GM10847 (cell line): ENCODE data around the gene DIPK1B.

ENCODE experiments used
- POLR2A ChIP-seq: IDR thresholded peaks from 2 replicates; pipeline ENCODE4 v1.6.1; 2011; ENCODE audit not compliant: insufficient read length; ENCODE audit errors: extremely low read depth

Gene DIPK1B

DNA sequence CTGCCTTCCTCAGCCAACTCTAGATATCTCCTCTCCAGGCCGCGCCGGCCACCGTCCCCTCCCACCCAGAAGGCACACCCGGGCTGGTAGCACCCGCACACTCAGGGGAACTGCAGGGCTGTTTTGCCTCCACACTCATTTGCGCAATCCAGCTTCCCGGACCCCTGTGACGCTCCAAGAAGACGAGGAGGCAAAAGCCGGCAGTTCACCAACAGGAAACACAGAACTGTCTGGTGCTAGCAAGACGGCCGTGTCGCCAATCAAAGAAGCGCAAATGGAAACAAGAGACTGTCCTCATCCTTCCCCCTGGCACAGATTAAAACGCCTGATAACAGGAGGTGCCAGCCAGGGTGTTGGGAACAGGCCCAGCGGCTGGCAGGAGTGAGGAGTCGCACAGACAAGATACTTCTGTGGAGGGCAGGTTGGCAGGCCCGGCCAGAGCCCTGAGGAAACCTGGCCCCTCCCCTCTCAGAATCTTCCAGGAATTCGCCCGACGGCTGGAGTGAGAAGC, 32.9 kb upstream of the DIPK1B start:
- no peak for TF ChIP-seq POLR2A

DNA sequence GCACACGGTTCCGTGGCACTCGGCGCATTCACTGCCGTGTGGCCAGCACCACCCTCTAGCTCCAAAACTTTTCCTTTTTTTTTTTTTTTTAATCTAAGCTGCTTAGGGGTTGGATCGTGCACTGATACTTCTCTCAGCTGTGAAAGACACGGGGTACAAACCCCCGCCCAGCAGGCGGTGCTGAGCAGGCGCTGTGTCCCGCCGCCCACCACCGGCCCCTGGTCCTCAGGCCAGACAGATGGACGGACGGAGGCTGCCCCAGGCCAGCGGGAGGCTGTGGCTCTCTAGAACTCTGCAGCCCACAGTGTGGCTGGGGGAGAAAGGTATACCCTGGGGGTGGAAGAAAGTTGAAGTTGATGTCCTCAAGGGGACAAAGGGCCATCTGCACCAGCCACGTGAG, 31.3 kb upstream of the DIPK1B start:
- TF ChIP-seq POLR2A: no peak

DNA sequence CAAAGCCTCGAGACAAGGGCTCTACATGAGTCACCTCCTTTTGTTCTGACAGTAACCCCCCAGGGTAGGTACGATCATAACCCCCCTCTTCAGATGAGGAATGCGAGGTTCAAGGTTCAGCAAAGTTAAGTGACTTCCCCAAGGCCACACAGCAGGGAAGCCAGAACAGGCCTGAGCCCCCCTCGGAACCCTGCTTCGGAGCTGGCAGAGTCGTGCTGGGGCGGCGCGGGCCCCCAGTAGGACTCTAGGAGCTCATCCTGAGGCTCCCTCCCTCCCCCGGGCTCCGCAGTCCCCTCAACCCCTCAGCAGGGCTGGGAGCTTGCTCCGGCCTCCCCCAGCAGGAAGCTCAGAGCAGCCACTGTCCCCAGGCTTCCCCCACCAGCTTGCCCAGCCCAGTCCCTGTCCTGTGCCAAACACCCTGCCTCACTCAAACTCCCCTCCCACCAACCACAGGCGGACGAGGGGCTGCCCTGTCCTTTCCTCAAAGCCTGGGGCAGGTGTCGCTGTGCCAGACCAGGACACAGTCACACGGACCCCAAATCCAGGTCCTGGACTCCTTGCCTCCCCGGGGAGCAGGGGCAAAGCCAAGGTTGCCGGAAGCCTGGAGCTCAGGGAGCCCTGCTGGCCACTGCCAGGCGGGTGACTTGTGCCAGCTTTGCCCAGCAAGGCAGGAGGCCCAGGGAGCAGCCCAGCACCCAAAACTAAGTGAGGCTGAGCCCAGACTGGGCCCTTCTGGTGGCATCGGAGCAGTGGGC, 30.2 kb upstream of the DIPK1B start:
- no peak for TF ChIP-seq POLR2A

DNA sequence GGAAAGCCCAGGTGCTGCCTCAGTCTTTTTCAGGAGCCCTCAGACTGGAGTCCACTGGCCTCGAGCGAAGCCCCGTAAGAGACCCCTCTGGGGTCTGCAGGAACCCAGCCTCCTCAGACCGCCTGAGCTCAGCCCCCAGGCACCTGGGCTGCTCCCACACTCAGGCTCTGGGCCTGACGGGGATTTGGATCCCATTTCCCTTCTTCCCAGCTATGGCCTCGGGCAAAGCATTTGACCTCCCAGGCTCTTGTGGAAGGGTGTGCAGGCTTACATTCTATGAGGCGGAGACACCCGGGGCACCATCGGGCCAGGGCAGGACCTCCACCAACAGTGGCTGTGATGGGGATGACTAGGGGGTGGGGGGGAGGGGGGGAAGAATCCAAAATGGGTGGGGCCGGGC, 29.7 kb upstream of the DIPK1B start:
- no peak for TF ChIP-seq POLR2A

DNA sequence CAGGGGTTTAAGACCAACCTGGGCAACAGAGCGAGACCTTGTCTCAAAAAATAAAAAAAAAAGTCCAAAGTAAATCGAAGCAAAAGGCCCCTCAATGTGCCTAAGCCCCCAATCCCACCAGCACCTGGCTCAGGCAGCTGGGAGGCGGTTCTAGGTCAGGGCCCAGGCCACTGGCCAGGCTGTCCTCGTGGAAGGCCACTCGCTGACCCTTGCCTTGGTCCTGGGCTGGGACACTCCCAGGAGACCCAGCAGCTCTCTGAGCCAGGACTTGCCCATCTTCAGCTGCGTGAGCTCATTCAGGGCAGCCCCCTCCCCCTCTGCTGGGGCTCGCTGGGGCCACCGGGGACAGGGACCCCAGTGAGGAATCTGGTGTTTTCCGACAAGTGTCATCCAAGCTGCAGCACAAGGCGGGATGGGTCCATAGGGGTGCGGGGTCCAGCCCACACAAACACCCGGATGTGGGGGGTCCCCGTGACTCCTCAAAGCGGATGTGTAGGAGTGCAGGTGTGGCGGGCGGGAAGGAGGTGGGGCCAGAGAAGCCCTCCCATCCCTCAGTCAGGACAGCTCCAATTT, 29.1 kb upstream of the DIPK1B start:
- no peak for TF ChIP-seq POLR2A

DNA sequence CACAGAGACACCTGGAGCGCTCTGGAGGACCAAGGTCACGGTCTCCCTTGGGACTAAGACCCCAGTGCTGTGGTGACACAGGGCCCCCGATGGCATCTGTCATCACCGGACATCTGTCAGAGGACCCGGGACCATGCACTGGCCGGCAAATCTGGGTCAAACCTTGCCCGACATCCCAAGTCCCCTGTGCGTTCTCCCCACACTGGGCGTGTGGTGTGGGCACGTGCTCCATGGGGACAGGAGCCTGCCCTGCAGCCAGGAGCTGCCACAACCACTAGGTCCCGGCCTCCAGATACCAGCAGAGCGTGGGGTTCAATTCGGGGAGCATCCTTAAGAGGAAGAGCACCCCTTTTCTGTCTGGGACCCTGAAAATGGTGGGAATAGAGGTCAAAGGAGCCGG, 28.6 kb upstream of the DIPK1B start:
- TF ChIP-seq POLR2A: no peak

DNA sequence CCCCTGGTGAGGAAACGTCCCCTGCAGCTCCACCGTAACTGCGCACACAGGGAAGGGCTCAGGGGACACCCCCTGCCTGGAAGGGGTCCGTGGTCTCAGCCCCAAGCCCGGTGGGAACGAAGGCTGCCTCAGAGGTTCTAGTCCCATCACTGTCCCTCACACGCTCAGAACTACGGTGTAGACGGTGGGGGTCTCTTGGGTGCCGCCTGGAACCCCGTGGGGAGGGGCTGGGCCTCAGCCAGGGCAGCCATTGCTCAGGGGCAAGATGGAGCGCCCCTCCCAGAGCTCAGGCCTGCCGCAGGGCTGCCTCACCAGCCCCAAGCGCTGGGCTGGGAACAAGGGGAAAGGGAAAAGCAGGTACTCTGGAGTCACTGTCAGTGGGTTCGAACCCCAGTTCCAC, 28.0 kb upstream of the DIPK1B start:
- TF ChIP-seq POLR2A: no peak

DNA sequence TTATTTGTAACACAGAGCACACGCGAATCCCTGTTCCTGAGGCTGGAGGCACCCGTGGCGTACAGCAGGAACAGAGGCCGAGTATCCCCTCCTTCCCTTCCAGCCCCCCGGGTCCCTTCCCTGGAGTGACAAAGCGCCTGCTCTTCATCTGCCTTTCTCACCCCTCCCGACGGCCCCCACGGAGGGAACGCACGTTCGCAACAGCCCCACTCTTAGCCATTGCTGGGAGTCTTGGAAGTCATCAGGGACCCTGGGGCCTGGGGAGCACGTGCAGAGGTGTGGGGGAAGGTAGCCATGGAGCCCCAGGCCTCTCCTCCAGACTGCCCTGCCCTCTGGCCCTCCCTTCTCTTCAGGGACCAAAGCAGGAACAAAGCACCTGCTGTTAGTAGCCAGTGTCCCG, 27.6 kb upstream of the DIPK1B start:
- no peak for TF ChIP-seq POLR2A

DNA sequence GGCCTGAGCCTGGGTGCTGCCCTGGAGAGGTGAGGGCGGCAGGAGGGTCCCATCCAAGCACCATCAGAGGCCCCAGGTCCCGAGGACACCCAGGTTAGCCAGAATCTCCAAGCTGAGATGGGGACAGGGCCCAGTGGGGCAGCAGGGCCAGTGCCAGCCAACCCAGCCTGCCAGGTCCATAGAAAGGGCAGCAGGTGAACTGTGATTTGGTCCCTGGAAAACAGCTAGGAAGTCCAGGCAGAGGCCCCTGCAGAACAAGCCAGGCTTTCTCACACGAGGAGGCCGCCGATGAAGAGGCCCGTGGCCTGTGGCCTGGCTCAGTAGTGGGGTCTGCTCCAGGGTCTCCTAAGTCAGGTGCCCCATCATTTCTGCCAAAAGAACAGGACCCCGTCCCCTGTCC, 27.2 kb upstream of the DIPK1B start:
- no peak for TF ChIP-seq POLR2A

DNA sequence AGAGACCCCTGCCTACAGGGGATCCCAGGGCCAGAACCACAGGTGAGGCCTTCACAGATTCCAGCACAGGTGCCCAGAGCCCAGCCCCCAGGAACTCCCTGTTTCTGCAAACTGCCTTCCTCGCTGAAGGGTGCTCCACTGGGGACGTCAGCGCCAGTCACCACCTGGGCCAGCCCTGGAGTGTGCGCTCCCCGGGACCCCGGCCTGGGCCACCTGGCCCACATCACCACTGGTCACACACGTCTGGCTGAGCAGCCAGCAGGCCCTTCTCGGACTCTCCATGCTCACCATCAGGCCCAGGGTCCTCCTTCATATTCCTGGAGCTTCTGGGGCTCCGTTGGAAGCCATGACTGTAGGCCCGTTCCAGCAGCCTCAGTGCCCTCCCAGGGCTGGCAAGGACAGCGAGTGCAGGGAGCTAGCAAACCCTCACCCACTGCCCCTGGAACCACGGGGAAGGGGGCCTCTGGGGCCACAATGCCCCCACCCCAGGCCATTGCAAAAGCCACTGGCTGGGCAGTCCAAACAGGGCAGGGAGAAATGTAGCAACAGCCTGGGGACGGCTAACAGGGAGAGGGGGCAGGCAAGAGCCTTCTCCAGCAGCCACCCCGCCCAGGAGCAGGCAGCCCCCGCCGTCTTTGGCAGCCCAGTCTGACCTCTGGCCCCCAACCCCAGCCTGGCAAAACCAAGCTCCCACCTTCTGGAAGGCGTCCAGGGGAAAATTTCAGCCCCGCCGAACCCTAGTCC, 26.4 kb upstream of the DIPK1B start:
- no peak for TF ChIP-seq POLR2A

DNA sequence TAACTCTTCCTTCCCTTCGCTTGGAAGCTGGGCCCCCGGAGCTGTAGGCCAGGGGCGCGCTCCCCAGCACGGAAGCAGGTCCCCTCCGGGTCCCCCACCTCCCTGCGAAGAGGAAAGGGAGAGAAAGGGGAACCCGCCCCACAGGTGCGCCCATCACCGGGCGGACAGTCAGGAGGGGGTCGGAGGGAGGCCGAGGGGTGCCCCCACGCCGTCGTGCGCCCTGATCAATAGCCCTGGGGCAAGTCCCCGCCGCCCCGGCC, 25.9 kb upstream of the DIPK1B start:
- no peak for TF ChIP-seq POLR2A

DNA sequence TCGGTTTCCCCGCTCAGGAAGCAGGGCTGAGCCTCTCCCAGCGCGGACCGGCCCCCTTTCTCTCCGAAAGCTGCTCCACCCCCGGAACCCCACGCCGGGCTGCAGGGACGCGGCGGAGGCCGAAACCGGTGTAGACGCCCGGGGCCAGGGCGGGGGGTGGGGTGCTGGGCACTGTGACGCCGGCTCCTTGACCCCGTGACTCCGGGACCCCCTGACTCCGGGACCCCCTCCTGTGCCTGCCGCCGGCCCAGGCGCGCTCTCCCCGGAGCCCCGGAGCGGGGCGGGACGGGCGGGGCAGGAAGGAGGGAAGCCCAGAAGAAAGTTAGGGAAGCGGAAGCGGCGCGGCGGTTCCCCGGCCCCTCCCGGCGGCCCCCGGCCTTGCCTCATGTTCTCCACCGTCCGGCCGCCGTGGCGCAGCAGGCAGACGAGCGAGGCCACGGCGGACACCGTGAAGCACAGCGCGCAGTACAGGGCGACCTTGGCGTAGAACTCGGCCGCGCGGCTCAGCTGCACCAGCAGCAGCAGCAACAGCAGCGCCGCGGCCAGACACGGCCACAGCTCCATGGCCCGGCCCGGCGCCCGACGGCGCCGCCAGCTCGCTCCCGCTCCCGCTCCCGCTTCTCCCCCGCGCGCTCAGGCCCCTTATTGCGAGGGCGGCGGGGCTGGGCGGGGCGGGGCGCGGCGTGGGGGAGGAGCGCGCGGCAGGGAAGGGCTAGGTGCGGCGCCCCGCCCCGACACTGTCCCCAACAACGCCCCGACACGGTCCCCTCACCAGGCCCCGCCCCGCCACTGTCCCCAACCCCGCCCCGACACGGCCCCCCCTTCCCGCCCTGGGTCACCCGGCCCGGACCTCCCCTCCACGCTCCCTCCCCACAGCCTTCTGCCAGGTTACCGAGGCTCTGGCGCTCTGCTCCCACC, 25.3 kb upstream of the DIPK1B start, which contains the start of gene AGPAT2:
Gene AGPAT2 (minus strand): TSS at position 664 of the 918 bp plus-strand sequence. CDS start 100 bp downstream, at position 564.
- TF ChIP-seq POLR2A: peak; percentile 57

DNA sequence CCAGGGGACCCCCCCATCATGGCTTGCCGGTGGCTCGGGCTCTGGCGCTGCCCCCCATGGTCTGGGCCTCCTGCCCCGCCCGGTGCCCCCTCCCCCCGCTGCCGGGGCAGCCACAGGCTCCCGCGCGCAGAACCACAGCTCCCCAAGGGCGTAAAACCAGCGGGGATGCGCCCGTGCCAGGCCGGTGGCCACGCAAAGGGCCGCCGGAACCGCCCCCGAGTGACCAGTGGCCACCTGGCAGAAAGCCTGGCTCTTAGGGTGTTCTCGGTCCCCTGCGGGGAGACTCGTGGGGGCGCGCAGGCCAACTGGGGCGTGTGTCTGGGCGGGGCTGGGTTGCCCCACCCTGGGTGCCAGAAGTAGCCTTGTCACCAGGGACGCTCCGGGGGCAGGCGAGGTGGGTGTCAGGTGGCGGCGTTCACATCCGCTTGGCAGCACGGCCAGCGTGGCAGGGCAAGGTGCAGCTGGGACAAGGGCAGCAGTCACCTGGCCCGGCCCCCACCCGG, 24.6 kb upstream of the DIPK1B start:
- TF ChIP-seq POLR2A: no peak

DNA sequence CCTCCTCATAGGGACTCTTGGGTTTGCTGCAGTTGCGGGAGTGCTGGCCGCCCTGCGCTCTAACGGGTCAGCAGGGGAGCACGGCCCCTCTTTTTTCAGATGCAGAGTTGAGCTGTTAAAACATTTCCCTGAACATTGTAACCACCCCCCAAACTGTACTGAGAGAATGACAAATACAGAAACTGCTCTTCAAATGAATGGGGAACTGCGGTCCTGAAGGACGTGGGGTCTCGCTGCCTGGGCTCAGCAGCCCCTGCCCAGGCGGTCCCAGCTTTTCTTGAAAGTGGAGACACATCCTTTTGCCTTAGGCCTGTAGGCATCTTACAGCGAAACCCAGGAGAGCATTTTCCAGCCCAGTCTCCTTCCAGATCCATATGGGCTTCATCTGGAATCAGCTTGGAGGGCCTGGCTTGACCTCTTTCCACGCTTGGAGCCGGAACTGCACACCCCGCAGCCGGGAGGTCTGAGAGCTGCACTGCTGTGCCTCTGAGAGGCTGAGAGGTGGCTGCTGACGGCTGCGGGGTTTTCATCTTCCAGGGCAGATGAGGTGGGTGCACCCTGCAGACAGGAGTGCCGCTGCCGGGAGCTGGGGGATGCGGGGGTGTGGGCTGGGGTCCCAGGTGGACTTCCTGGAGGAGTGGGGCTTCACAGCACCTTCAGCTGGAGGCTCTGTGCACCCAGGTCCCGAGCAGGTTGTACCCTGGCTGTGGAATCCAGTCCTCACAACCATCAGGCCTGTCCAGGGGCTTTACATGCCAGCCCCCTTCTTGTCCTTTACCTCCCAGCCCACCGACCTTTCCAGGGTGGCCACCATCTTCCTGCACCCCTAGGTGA, 23.9 kb upstream of the DIPK1B start:
- no peak for TF ChIP-seq POLR2A
